HG03442 (cell line): ENCODE results near the gene DDTL.

ENCODE experiments used
- ATAC-seq: cut with Tn5 transposase; IDR thresholded peaks from one replicate; pipeline ENCODE4 v1.9.1; 2021; ENCODE audit warnings: mild to moderate bottlenecking, moderate library complexity; ENCODE audit not compliant: unreplicated experiment

The DDTL gene

GRCh38 chr22:24005201-24005600, 38.5 kb downstream of the DDTL start, which contains the start of gene GSTT4:
Gene GSTT4, minus strand, starts transcription at chr22:24005453. Its CDS starts 97 bp downstream, at chr22:24005356.
- ATAC-seq, result no peak

GRCh38 chr22:24006207-24006913, 39.7 kb downstream of the DDTL start:
- ATAC-seq, result no peak

GRCh38 chr22:24006914-24007214, 40.2 kb downstream of the DDTL start:
- ATAC-seq, result no peak

- no peak for ATAC-seq
Observed at GRCh38 chr22:24007253-24008021, 40.7 kb downstream of the DDTL start.

- no peak for ATAC-seq
Observed at GRCh38 chr22:24008022-24008283, 41.3 kb downstream of the DDTL start.

- no peak for ATAC-seq
Observed at GRCh38 chr22:24008381-24009226, 41.9 kb downstream of the DDTL start.

GRCh38 chr22:24009227-24010017, 42.7 kb downstream of the DDTL start:
- ATAC-seq, result no peak

GRCh38 chr22:24010018-24010391, 43.3 kb downstream of the DDTL start:
- no peak for ATAC-seq

- no peak for ATAC-seq
Observed at GRCh38 chr22:24011735-24012068, 45.0 kb downstream of the DDTL start.

GRCh38 chr22:24016156-24016555, 49.5 kb downstream of the DDTL start:
- ATAC-seq, result no peak

- ATAC-seq, result no peak
Observed at GRCh38 chr22:24021304-24021703, 54.6 kb downstream of the DDTL start.
